DOHH2 (cell line): Measurements from ENCODE around the gene PCBD1.

Experiments used
- EZH2phosphoT487 ChIP-seq: fragments of 200-600 bp; sonication (generic); IDR thresholded peaks from 2 replicates; pipeline ENCODE4 v1.6.1; 2017; ENCODE audit warnings: borderline replicate concordance, mild to moderate bottlenecking, antibody characterized with exemption, low read length, moderate library complexity, mixed read lengths
- TF ChIP-seq, protein P1 (sequence below): fragments of 200-600 bp; sonication (generic); IDR thresholded peaks from one replicate; pipeline ENCODE4 v1.5.1; 2014; ENCODE audit warnings: antibody characterized with exemption, mild to moderate bottlenecking, low read depth, low read length; ENCODE audit not compliant: poor library complexity, severe bottlenecking

DNA sequence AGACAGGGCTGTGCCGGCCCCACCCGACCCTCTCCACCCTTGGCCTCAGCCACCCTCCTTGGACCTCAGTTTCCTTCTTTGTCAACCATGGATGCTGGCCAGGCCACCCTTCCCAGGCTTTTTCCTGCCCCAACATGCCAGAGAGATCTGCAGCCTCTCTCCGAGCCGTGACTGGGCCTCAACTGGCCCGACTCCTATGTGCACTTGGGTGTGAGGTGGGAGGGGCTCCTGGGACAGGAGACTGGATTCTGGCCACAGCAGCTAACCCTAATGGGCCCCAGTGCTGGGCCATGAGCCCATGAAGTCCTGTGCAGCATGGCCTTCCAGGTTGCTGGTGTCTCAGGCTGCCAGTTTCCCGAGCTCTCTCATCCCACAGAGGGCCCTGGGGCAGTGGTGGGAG is 47.7 kb upstream of the PCBD1 start:
- TF ChIP-seq, protein P1, sequence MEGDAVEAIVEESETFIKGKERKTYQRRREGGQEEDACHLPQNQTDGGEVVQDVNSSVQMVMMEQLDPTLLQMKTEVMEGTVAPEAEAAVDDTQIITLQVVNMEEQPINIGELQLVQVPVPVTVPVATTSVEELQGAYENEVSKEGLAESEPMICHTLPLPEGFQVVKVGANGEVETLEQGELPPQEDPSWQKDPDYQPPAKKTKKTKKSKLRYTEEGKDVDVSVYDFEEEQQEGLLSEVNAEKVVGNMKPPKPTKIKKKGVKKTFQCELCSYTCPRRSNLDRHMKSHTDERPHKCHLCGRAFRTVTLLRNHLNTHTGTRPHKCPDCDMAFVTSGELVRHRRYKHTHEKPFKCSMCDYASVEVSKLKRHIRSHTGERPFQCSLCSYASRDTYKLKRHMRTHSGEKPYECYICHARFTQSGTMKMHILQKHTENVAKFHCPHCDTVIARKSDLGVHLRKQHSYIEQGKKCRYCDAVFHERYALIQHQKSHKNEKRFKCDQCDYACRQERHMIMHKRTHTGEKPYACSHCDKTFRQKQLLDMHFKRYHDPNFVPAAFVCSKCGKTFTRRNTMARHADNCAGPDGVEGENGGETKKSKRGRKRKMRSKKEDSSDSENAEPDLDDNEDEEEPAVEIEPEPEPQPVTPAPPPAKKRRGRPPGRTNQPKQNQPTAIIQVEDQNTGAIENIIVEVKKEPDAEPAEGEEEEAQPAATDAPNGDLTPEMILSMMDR, result no peak
- TF ChIP-seq EZH2phosphoT487, result no peak
